GM18498 (cell line): ENCODE data around the gene BRD2.
A peak's percentile ranks its signal among the peaks of the same experiment; 100 is the strongest.

Source experiments
- ATAC-seq: cut with Tn5 transposase; IDR thresholded peaks from one replicate; pipeline ENCODE4 v1.9.1; 2021; ENCODE audit warnings: mild to moderate bottlenecking, moderate library complexity; ENCODE audit not compliant: unreplicated experiment

BRD2 gene

GRCh38 chr6:32984622-32985389, 16.4 kb downstream of the BRD2 start:
- peak; percentile 42 for ATAC-seq

GRCh38 chr6:32989368-32989767, 21.0 kb downstream of the BRD2 start:
- no peak for ATAC-seq

DNA sequence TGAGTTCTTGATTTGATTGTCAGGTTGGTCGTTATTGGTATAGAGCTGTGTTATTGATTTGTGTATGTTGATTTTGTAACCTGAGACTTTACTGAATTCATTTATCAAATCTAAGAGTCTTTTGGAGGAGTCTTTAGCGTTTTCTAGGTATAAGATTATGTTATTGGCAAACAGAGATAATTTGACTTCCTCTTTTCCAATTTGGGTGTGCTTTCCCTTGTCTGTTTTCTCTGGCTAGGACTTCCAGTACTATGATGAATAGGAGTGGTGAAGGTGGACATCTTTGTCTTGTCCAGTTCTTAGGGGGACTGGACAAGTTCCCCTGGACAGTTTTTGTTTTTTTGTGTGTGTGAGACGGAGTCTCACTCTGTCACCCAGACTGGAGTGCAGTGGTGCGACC, 23.6 kb downstream of the BRD2 start:
- ATAC-seq: no peak

DNA sequence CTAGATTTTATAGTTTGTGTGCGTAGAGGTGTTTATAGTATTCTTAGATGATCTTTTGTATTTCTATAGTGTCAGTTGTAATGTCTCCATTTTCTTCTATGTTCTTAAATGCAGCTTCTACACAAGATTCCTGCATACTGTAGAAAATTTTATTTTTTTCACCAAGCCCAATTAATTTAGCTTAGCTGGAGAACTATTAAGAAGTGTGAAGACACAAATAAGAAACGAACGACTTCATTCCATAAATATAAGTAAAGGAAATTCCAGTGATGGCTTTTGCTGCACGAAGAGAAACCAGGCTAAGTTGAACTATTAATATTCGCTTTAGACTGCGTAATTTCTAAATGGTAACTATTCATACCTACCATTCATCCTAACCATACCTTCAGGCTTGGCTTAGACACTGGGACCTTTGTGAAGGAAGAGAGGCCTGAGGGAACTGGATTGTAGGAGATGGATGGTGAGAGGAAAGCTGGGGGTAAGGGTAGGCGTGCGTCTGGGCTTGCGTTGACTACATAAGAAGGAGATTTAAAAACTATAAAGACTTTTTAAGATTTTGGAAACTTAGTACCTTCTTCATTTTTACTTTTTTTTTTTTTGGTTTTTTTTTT, 25.1 kb downstream of the BRD2 start:
- no peak for ATAC-seq

- ATAC-seq: no peak
Measured at GRCh38 chr6:32995448-32995847, 27.1 kb downstream of the BRD2 start.

DNA sequence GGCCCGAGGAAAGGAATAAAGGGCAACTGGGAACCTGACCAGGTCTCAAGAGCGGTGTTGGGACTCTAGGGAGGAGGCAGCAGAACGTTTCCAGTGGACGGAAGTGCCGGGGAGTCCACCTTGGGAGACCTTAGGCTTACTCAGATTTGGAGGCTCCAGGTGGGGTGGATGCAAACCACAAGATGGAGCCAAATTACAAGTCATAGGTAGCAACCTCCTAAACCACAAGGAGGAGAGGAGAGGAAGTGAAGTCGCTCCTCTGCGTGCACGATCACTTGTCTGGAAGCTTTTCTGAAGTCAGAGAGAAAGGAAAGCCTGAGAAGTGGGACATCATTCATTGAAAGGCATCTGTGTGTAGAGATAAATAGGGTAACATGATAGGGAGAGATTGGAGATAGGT, 31.7 kb downstream of the BRD2 start:
- no peak for ATAC-seq

- ATAC-seq: no peak
Measured at GRCh38 chr6:33001685-33002084, 33.3 kb downstream of the BRD2 start.

DNA sequence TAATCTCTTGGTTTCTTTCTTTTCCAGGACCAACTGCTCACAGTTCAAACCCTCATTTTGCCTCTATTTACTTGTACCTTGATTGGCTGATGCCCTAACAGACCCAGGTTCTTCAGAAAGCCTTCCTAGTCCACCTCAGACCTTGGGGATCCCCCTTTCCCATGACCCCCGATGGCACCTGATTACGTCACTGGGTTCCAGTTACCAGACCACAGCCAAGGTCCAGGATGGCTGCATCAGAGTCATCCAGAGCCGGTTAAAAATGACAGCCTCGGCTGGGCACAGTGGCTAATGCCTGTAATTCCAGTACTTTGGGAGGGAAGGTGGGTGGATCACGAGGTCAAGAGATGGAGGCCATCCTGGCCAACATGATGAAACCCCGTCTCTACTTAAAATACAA, 36.5 kb downstream of the BRD2 start:
- ATAC-seq: no peak

GRCh38 chr6:33007831-33008400, 39.5 kb downstream of the BRD2 start:
- no peak for ATAC-seq

DNA sequence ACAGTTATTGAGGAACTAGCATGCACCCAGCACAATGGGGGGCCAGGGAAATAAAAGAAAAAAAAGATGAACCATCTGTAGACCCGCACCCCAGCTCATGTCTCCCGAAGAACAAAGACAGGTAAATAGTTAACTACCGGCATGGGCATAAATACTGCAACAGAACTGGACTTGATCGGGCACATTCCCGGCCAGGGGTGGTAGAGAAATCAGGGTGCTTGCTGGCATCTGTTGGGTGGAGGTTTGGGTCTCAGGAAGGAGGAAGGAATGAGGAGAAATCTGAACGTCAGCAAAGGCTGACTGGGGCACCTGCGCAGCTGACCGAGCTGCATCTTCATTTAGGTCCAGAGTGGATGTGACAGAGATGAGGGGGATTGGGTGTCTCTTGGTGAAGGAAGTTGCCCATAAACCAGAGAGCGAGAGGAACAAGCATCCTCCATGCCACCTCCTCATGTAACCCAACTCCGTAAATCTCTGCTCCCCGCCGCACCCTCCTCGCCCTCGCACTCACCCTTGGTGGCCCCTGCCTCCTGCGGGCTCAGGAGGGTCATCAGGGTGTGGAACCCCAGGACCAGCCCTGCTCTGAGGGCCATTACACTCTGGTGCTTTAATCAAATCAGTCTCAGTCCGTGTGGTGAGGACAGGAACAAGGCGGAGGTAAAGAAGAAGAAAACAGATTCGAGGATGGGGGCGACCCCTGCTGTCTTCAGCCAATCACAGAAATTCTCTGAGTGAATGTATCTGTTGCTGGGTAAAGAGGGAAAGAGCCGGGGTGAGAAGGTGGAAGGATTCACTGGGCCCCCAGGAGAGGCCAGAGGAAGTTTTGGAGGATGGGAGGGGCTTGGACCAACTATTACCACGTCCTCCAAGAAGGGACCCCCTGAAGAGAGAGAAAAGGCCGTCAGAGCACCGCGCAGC, 40.8 kb downstream of the BRD2 start, which contains the start of gene HLA-DOA:
HLA-DOA (minus strand) TSS at position 648 of the 918 bp plus-strand sequence.
- ATAC-seq: peak; percentile 89

GRCh38 chr6:33010356-33010755, 42.0 kb downstream of the BRD2 start:
- no peak for ATAC-seq

DNA sequence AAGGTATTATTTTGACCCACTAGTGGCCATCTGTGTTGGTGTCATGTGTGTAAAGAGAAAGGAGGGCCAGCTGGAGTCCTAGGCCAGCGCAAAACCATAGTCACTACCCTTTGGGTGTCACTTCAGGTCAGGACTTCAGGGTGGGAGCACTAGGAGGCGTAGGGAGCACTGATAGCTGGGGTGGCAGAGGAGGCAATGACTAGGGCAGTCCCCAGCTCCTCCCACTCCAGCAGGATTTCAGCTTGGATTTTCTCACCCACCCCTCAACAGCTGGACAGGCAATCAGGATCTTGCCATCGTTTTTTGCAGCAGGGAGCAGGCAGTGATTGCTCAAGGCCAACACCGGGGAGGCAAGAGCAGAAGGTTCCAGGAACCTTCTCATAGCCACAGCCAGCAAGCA, 45.2 kb downstream of the BRD2 start:
- ATAC-seq: no peak

- no peak for ATAC-seq
Measured at GRCh38 chr6:33014841-33015634, 46.6 kb downstream of the BRD2 start.

- no peak for ATAC-seq
Measured at GRCh38 chr6:33015798-33016197, 47.4 kb downstream of the BRD2 start.

DNA sequence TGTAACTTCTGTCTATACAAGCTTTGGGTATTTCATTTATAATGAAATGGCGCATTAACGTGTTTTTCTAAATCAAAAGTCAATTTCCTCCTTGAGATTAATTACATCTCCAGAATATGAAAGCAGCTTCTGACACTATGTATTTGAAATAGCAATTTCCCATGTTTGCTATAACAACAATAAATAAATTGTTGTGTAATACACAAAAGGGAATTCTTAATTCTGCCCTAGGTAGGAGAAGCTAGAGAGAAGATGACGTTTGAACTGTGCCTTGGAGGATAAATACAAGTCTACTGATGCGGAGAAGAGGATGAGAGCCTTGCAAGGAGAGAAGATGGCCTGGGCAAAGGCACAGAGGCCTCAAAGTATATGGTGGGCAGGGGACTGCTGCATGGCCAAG, 48.6 kb downstream of the BRD2 start:
- ATAC-seq: no peak

DNA sequence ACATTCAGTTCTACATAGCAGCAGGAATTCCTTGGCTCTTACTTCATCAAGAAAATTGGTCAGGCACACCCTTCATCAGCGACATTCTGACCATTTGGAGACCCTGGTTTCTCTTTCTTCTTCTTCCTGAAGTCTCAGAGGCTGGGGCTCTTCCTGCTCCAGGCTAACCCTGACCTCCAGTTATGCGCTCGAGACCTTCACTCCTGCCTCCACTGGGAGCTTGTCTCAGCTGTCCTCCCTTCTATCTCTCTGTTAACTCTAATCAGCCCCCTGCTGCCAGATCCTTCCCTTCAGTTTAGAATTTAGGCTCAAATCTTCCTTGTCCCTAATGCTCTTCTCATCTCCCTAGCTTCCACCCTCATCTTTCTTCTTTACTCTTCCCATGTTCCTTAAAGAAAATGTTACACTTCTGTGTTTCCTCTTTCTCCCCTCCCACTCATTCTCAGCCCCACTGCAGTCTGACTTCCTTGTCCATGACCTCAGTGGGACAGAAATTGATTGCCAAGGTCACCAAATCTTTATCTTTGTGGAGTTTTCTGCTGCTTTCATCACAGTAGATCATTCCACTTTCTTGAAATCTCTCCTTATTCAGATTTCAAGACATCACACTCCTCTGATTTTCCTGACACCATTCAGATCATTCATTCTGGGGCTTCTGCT, 49.4 kb downstream of the BRD2 start:
- no peak for ATAC-seq

DNA sequence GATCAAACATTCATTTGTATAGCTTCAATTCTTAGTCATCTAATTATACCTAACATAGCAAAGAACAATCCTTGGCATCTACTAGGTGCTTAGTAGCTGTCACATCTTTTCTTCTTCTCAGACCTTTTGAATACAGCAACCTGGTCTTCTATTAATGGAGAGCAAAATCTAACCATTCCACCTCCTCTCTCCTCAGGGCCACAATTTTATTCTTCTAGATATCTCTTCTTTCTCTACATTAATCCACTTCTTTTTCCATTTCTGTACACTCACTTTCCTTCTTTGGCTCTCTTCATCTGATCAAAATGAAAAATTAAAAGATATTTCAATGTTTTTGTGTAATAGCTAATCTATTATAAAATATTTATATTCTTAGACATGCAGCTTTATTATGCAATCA, 50.0 kb downstream of the BRD2 start:
- no peak for ATAC-seq

DNA sequence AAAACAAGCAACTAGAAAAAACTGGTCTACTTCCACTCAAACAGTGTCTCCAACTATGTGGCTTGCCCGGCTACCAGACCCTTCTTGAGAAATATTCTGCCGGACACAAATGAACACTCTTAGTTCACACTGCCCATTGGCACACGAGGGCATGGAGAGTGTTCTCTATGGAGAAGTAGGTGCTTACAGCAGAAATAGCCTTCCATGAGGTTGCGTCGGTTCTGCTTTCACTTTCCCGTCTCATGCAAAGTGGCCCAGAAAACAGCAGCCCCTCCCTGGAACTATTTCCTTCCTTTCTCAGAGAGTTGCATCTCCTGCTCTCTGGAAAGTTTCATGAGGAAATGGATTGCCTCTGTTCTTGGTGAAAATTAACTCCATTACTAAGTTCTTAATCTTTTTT, 50.5 kb downstream of the BRD2 start:
- ATAC-seq: peak; percentile 46

GRCh38 chr6:33019372-33019771, 51.0 kb downstream of the BRD2 start:
- no peak for ATAC-seq

DNA sequence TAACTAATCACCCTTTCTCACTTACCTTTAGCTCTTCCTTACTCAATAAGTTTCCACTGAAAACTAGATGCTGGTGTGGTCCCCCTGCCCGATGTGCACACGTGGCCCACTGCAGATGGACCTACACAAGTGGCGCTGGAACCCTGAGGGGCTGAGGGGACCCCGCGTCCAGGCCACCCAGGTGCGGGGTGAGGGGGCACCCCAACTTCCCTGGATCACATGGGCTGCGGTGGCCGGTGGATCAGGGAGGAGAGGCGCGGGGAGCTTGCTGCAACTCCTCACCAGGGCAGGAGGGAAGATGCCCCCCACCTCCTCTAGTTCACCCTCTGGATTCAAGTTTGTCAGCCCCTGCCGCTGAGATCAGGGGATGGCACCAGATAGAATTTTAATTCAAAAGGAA, 53.5 kb downstream of the BRD2 start:
- ATAC-seq: no peak
